Activated naive CD4-positive, alpha-beta T cell treated with anti-CD3 and anti-CD28 coated beads, Interleukin-2, amount 50 U/mL, for 24 hours (primary cell): ENCODE results near the gene TRIO.

ENCODE experiments used
- H3K27ac Mint-ChIP-seq: one replicate; pipeline ENCODE4 v1.8.0; 2021; ENCODE audit warnings: mild to moderate bottlenecking, mixed read lengths
- H3K27me3 Mint-ChIP-seq: one replicate; pipeline ENCODE4 v1.8.0; 2021; ENCODE audit warnings: mixed read lengths
- H3K36me3 Mint-ChIP-seq: one replicate; pipeline ENCODE4 v1.8.0; 2021; ENCODE audit warnings: mixed read lengths
- H3K4me1 Mint-ChIP-seq: one replicate; pipeline ENCODE4 v1.8.0; 2021; ENCODE audit warnings: mixed read lengths
- H3K4me3 Mint-ChIP-seq: one replicate; pipeline ENCODE4 v1.8.0; 2021; ENCODE audit warnings: mild to moderate bottlenecking, mixed read lengths
- H3K9me3 Mint-ChIP-seq: one replicate; pipeline ENCODE4 v1.8.0; 2021; ENCODE audit warnings: mixed read lengths

The TRIO gene

GRCh38 chr5:14310901-14311300, 167.8 kb downstream of the TRIO start:
- Mint-ChIP-seq H3K9me3 (no peaks in the 10 kb centered on the region), H3K27me3 (no peaks in the 10 kb centered on the region), H3K36me3 (no peaks in the 10 kb centered on the region), H3K27ac (no peak overlapping the region), H3K4me3 (no peak overlapping the region), H3K4me1 (no peaks in the 10 kb centered on the region)

GRCh38 chr5:14313986-14314690, 171.0 kb downstream of the TRIO start:
- Mint-ChIP-seq H3K36me3 (no peaks in the 10 kb centered on the region), H3K27me3 (peaks cover under 1% of the 10 kb centered on the region), H3K4me3 (no peak overlapping the region), H3K4me1 (no peaks in the 10 kb centered on the region), H3K27ac (no peak overlapping the region), H3K9me3 (no peaks in the 10 kb centered on the region)

GRCh38 chr5:14316471-14316870, 173.3 kb downstream of the TRIO start:
- Mint-ChIP-seq H3K4me1 (no peaks in the 10 kb centered on the region), H3K36me3 (no peaks in the 10 kb centered on the region), H3K4me3 (no peak overlapping the region), H3K9me3 (no peaks in the 10 kb centered on the region), H3K27me3 (peaks cover 1% of the 10 kb centered on the region), H3K27ac (no peak overlapping the region)

- H3K9me3 Mint-ChIP-seq: peaks cover 5% of the 10 kb centered on the region
- H3K36me3 Mint-ChIP-seq: no peaks in the 10 kb centered on the region
- H3K4me3 Mint-ChIP-seq: no peak overlapping the region
- no peaks in the 10 kb centered on the region for H3K4me1 Mint-ChIP-seq
- peaks cover 1% of the 10 kb centered on the region for H3K27me3 Mint-ChIP-seq
- H3K27ac Mint-ChIP-seq: no peak overlapping the region
Measured at GRCh38 chr5:14319102-14319501, 176.0 kb downstream of the TRIO start.

- Mint-ChIP-seq H3K36me3 (no peaks in the 10 kb centered on the region), H3K4me3 (no peak overlapping the region), H3K27ac (no peak overlapping the region), H3K9me3 (peaks cover 5% of the 10 kb centered on the region), H3K4me1 (no peaks in the 10 kb centered on the region), H3K27me3 (peaks cover 1% of the 10 kb centered on the region)
Measured at GRCh38 chr5:14321936-14322335, 178.8 kb downstream of the TRIO start.

GRCh38 chr5:14322437-14323187, 179.5 kb downstream of the TRIO start:
- Mint-ChIP-seq H3K4me3 (no peak overlapping the region), H3K27me3 (peaks cover 1% of the 10 kb centered on the region), H3K27ac (no peak overlapping the region), H3K36me3 (no peaks in the 10 kb centered on the region), H3K9me3 (peaks cover 5% of the 10 kb centered on the region), H3K4me1 (no peaks in the 10 kb centered on the region)

GRCh38 chr5:14323466-14323865, 180.3 kb downstream of the TRIO start:
- Mint-ChIP-seq H3K27me3 (peaks cover 1% of the 10 kb centered on the region), H3K9me3 (peaks cover 5% of the 10 kb centered on the region), H3K4me3 (no peak overlapping the region), H3K36me3 (no peaks in the 10 kb centered on the region), H3K4me1 (no peaks in the 10 kb centered on the region), H3K27ac (no peak overlapping the region)

- Mint-ChIP-seq H3K27me3 (no peaks in the 10 kb centered on the region), H3K9me3 (peaks cover 5% of the 10 kb centered on the region), H3K27ac (no peak overlapping the region), H3K4me3 (no peak overlapping the region), H3K36me3 (no peaks in the 10 kb centered on the region), H3K4me1 (no peaks in the 10 kb centered on the region)
Measured at GRCh38 chr5:14325369-14325768, 182.2 kb downstream of the TRIO start.

GRCh38 chr5:14326035-14326903, 183.1 kb downstream of the TRIO start:
- Mint-ChIP-seq H3K27ac (no peak overlapping the region), H3K36me3 (no peaks in the 10 kb centered on the region), H3K9me3 (peaks cover 5% of the 10 kb centered on the region), H3K4me1 (peaks cover 3% of the 10 kb centered on the region), H3K4me3 (no peak overlapping the region), H3K27me3 (no peaks in the 10 kb centered on the region)

- Mint-ChIP-seq H3K9me3 (no peaks in the 10 kb centered on the region), H3K4me3 (no peak overlapping the region), H3K4me1 (peaks cover 10% of the 10 kb centered on the region), H3K27me3 (no peaks in the 10 kb centered on the region), H3K36me3 (no peaks in the 10 kb centered on the region), H3K27ac (no peak overlapping the region)
Measured at GRCh38 chr5:14327624-14328023, 184.5 kb downstream of the TRIO start.

- Mint-ChIP-seq H3K36me3 (no peaks in the 10 kb centered on the region), H3K4me1 (peaks cover 10% of the 10 kb centered on the region), H3K4me3 (no peak overlapping the region), H3K27me3 (no peaks in the 10 kb centered on the region), H3K27ac (no peak overlapping the region), H3K9me3 (no peaks in the 10 kb centered on the region)
Measured at GRCh38 chr5:14328144-14328543, 185.0 kb downstream of the TRIO start.

GRCh38 chr5:14330291-14330690, 187.1 kb downstream of the TRIO start:
- Mint-ChIP-seq H3K27me3 (no peaks in the 10 kb centered on the region), H3K9me3 (no peaks in the 10 kb centered on the region), H3K27ac (no peak overlapping the region), H3K4me1 (peaks cover 10% of the 10 kb centered on the region), H3K36me3 (no peaks in the 10 kb centered on the region), H3K4me3 (no peak overlapping the region)

- Mint-ChIP-seq H3K27ac (no peak overlapping the region), H3K27me3 (no peaks in the 10 kb centered on the region), H3K4me3 (no peak overlapping the region), H3K36me3 (no peaks in the 10 kb centered on the region), H3K4me1 (peaks cover 10% of the 10 kb centered on the region), H3K9me3 (no peaks in the 10 kb centered on the region)
Measured at GRCh38 chr5:14330729-14331385, 187.7 kb downstream of the TRIO start.

- Mint-ChIP-seq H3K9me3 (no peaks in the 10 kb centered on the region), H3K4me1 (peaks cover 10% of the 10 kb centered on the region), H3K4me3 (no peak overlapping the region), H3K27ac (no peak overlapping the region), H3K27me3 (no peaks in the 10 kb centered on the region), H3K36me3 (no peaks in the 10 kb centered on the region)
Measured at GRCh38 chr5:14331386-14331781, 188.2 kb downstream of the TRIO start.

- Mint-ChIP-seq H3K27me3 (no peaks in the 10 kb centered on the region), H3K9me3 (no peaks in the 10 kb centered on the region), H3K4me1 (peaks cover 10% of the 10 kb centered on the region), H3K27ac (no peak overlapping the region), H3K36me3 (no peaks in the 10 kb centered on the region), H3K4me3 (peak overlapping the region; percentile 47)
Measured at GRCh38 chr5:14332038-14332631, 189.0 kb downstream of the TRIO start.
